ENCODE measurements around the gene KIF26A. TPM values are rescaled to one million over a fixed set of nuclear protein-coding genes. Genes with fewer than 3 reads are reported as not detected.
A peak's percentile ranks its signal among the peaks of the same experiment; 100 is the strongest.

The KIF26A gene
- total and polyA plus RNA-seq, 2 donors from 2014 or later: 2.3 to 12.3 TPM

DNA sequence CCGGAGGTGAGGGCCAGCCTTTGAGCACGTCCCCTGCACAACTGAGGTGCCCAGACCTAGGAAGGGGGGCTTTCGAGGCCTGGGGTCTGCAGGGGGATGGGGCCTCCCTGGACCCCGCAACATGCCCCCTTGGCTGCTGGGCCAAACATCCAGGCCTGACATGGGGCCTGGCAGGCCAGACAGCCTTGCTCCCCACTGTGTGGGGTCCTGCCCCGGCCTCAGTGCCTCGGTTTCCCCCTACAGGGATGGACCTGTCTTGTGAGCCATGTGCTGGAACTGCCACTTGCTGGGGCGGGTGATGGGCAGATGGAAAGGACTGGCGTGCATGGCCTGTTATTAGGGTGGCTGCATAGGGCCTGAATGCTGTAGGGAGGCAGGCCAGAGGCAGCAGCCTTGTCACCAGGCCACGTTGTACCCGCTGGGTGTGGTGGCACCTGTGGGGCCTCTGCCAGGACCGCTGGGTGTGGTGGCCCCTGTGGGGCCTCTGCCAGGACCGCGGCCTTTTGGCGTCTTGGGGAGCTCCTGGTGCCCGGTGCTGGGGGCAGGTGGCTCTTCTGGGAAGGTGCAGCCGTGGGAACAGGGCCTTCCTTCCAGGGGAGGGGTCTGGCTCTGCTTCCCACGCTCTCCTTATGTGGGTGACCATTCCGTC lies 32.4 kb upstream of the KIF26A start:
- Histone ChIP-seq H3K9ac (ENCODE audit: low read length in 3 of 3) (no peak overlapping the region), H3K27me3 (ENCODE audit: control insufficient read depth, insufficient read depth, low read length) (no peaks in the 10 kb centered on the region), H3K4me3 (ENCODE audit: low read length in 3 of 3) (no peak overlapping the region), H3K9me3 (ENCODE audit: control insufficient read depth in 2 of 3, insufficient read depth in 1 of 3, low read length in 3 of 3) (no peaks in the 10 kb centered on the region), H3K36me3 (ENCODE audit: control insufficient read depth in 2 of 3, insufficient read depth in 3 of 3, low read length in 3 of 3) (no peaks in the 10 kb centered on the region), H3K4me1 (ENCODE audit: control insufficient read depth in 2 of 3, insufficient read depth in 2 of 3, low read depth in 1 of 3, low read length in 3 of 3) (no peaks in the 10 kb centered on the region), H3K27ac (ENCODE audit: low read depth in 2 of 2, low read length in 2 of 2) (no peak overlapping the region)
- DNase-seq: peak in 2 of 5 donors; percentile 48 to 62
- intact Hi-C loops (cut with DNase I): no loop called here
- TF ChIP-seq, protein P1, sequence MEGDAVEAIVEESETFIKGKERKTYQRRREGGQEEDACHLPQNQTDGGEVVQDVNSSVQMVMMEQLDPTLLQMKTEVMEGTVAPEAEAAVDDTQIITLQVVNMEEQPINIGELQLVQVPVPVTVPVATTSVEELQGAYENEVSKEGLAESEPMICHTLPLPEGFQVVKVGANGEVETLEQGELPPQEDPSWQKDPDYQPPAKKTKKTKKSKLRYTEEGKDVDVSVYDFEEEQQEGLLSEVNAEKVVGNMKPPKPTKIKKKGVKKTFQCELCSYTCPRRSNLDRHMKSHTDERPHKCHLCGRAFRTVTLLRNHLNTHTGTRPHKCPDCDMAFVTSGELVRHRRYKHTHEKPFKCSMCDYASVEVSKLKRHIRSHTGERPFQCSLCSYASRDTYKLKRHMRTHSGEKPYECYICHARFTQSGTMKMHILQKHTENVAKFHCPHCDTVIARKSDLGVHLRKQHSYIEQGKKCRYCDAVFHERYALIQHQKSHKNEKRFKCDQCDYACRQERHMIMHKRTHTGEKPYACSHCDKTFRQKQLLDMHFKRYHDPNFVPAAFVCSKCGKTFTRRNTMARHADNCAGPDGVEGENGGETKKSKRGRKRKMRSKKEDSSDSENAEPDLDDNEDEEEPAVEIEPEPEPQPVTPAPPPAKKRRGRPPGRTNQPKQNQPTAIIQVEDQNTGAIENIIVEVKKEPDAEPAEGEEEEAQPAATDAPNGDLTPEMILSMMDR (IDR thresholded peaks at IDR 0.05; ENCODE audit: borderline replicate concordance, extremely low read depth, insufficient read depth): no peak
- no peak for FAIRE-seq

DNA sequence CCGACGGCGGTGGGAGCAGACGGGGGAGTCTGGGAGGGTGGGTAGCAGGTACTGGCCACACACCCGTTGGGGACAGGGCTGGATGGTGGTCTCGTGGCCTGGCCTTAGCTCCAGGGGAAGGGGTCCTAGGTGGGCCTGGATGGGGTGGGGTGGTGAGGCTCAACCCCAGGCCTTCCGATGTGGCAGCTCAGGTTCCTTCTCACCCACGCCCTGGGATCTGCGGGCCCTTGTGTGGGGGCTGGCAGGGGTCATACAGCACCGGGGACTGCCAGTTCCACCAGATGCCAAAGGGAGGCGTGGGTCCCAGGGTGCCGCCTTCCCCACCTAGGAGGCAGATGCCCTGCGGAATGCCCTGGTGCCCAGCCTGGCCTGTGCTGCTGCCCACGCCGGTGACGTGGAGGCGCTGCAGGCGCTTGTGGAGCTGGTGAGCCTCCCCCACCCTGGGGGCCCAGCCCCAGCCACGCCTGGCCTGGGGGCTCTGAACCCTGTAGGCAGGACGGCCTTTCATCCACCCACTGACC lies 31.9 kb upstream of the KIF26A start:
- TF ChIP-seq, protein P1 (IDR thresholded peaks at IDR 0.05; ENCODE audit: borderline replicate concordance, extremely low read depth, insufficient read depth): no peak
- no peaks in the 10 kb centered on the region for H3K9me3 ChIP-seq (ENCODE audit: control insufficient read depth in 2 of 3, insufficient read depth in 1 of 3, low read length in 3 of 3)
- FAIRE-seq (no peak), DNase-seq (peak in 2 of 5 donors; percentile 39 to 70)
- H3K27ac ChIP-seq (ENCODE audit: low read depth in 2 of 2, low read length in 2 of 2): no peak overlapping the region
- no peak overlapping the region for H3K4me3 ChIP-seq (ENCODE audit: low read length in 3 of 3)
- H3K9ac ChIP-seq (ENCODE audit: low read length in 3 of 3): no peak overlapping the region
- intact Hi-C loops (cut with DNase I): no loop called here
- no peaks in the 10 kb centered on the region for H3K4me1 ChIP-seq (ENCODE audit: control insufficient read depth in 2 of 3, insufficient read depth in 2 of 3, low read depth in 1 of 3, low read length in 3 of 3)
- no peaks in the 10 kb centered on the region for H3K27me3 ChIP-seq (ENCODE audit: control insufficient read depth, insufficient read depth, low read length)
- H3K36me3 ChIP-seq (ENCODE audit: control insufficient read depth in 2 of 3, insufficient read depth in 3 of 3, low read length in 3 of 3): no peaks in the 10 kb centered on the region

DNA sequence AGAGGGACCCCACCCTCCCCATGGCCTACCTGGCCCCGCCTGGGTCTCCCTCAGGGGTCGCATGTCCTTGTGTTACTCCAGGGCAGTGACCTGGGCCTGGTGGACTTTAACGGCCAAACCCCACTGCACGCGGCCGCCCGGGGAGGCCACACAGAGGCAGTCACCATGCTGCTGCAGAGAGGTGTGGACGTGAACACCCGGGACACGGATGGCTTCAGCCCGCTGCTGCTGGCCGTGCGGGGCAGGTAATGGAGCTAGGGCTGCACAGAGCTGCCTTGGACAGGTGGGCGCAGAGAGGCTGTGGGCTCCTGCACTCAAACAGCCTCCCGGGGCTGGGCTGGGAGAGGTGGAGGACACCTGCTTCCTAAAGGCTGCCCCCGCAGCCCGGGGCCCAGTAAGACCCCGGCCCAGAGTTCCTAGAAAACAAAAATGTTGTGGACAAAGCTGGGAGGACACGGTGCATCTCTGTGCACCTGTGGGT lies 31.2 kb upstream of the KIF26A start:
- Histone ChIP-seq H3K9ac (ENCODE audit: low read length in 3 of 3) (no peak overlapping the region), H3K4me1 (ENCODE audit: control insufficient read depth in 2 of 3, insufficient read depth in 2 of 3, low read depth in 1 of 3, low read length in 3 of 3) (no peaks in the 10 kb centered on the region), H3K9me3 (ENCODE audit: control insufficient read depth in 2 of 3, insufficient read depth in 1 of 3, low read length in 3 of 3) (no peaks in the 10 kb centered on the region), H3K27ac (ENCODE audit: low read depth in 2 of 2, low read length in 2 of 2) (no peak overlapping the region), H3K36me3 (ENCODE audit: control insufficient read depth in 2 of 3, insufficient read depth in 3 of 3, low read length in 3 of 3) (no peaks in the 10 kb centered on the region), H3K4me3 (ENCODE audit: low read length in 3 of 3) (no peak overlapping the region), H3K27me3 (ENCODE audit: control insufficient read depth, insufficient read depth, low read length) (no peaks in the 10 kb centered on the region)
- FAIRE-seq (no peak), DNase-seq (peak in 1 of 5 donors; percentile 6)
- TF ChIP-seq, protein P1 (IDR thresholded peaks at IDR 0.05; ENCODE audit: borderline replicate concordance, extremely low read depth, insufficient read depth): no peak
- intact Hi-C loops (cut with DNase I): no loop called here
